Liver (tissue), 9 donors: Measurements from ENCODE around the gene RSU1. TPM values are rescaled to one million over a fixed set of nuclear protein-coding genes. Genes with fewer than 3 reads are reported as not detected.

Experiments
- DNase-seq: peaks from one replicate; pipeline ENCODE4 v3.0.0-alpha.2; 2017; ENCODE audit warnings: low spot score
- H3K27ac ChIP-seq, 2 donors: one replicate each; pipeline ENCODE4 v1.7.0; 2013; ENCODE audit warnings: inconsistent platforms in 2 of 2, low read length in 2 of 2, control low read depth in 1 of 2, low read depth in 1 of 2, mild to moderate bottlenecking in 1 of 2
- H3K27me3 ChIP-seq, 4 donors: one replicate each; pipeline versions ENCODE4 v1.6.1 to v1.7.0; 2013; ENCODE audit warnings: low read length in 3 of 4, inconsistent platforms in 1 of 4, mild to moderate bottlenecking in 1 of 4, moderate library complexity in 1 of 4; ENCODE audit not compliant: control insufficient read depth in 4 of 4, insufficient read depth in 4 of 4
- H3K36me3 ChIP-seq, 4 donors: one replicate each; pipeline versions ENCODE4 v1.6.1 to v1.7.0; 2013; ENCODE audit warnings: low read length in 3 of 4, mild to moderate bottlenecking in 3 of 4, low read depth in 1 of 4, moderate library complexity in 1 of 4; ENCODE audit not compliant: control insufficient read depth in 4 of 4, insufficient read depth in 3 of 4
- H3K4me1 ChIP-seq, 4 donors: one replicate each; pipeline versions ENCODE4 v1.6.1 to v1.7.0; 2013; ENCODE audit warnings: low read length in 3 of 4, mild to moderate bottlenecking in 3 of 4, moderate library complexity in 1 of 4; ENCODE audit not compliant: control insufficient read depth in 4 of 4, insufficient read depth in 4 of 4
- H3K4me3 ChIP-seq, 3 donors: one replicate each; pipeline versions ENCODE4 v1.6.1 to v1.7.0; 2013; ENCODE audit warnings: low read length in 3 of 3, control low read depth in 1 of 3, low read depth in 1 of 3, mild to moderate bottlenecking in 1 of 3
- H3K9ac ChIP-seq, 2 donors: one replicate each; pipeline ENCODE4 v1.7.0; 2013; ENCODE audit warnings: low read length in 2 of 2, mild to moderate bottlenecking in 2 of 2, moderate library complexity in 2 of 2, control low read depth in 1 of 2, low read depth in 1 of 2
- H3K9me3 ChIP-seq, 4 donors: one replicate each; pipeline versions ENCODE4 v1.6.1 to v1.7.0; 2013; ENCODE audit warnings: low read length in 3 of 4; ENCODE audit not compliant: control insufficient read depth in 4 of 4
- EGR1 ChIP-seq, 2 donors: IDR thresholded peaks; 2 replicates each; pipeline ENCODE4 v1.6.1; 2016 to 2018; ENCODE audit warnings: antibody characterized with exemption in 2 of 2, low read depth in 2 of 2
- FOXA1 ChIP-seq: IDR thresholded peaks from 2 replicates; pipeline ENCODE4 v1.6.1; 2016; ENCODE audit warnings: antibody characterized with exemption
- HNF4G ChIP-seq: IDR thresholded peaks from 2 replicates; pipeline ENCODE4 v1.6.1; 2016; ENCODE audit warnings: antibody characterized with exemption
- NR2F2 ChIP-seq: IDR thresholded peaks from 2 replicates; pipeline ENCODE4 v1.6.1; 2016; ENCODE audit warnings: antibody characterized with exemption
- RAD21 ChIP-seq, 2 donors: IDR thresholded peaks; 2 replicates each; pipeline ENCODE4 v1.6.1; 2016; ENCODE audit warnings: antibody characterized with exemption in 2 of 2, mild to moderate bottlenecking in 2 of 2
- RXRA ChIP-seq, 2 donors: IDR thresholded peaks; 2 replicates each; pipeline ENCODE4 v1.6.1; 2017 to 2018; ENCODE audit warnings: antibody characterized with exemption in 2 of 2, mild to moderate bottlenecking in 1 of 2
- TAF1 ChIP-seq: conservative IDR thresholded peaks from 2 replicates; pipeline ENCODE4 v1.6.1; 2016; ENCODE audit warnings: antibody characterized with exemption, mild to moderate bottlenecking
- YY1 ChIP-seq: IDR thresholded peaks from 2 replicates; pipeline ENCODE4 v1.6.1; 2016; ENCODE audit warnings: antibody characterized with exemption, mild to moderate bottlenecking
- WGBS: extraction: QIAGEN DNeasy Blood & Tissue Kit; methylation state at CpG from one replicate; pipeline ENCODE4 v1.1.7; 2013; 5-methylcytosine and 5-hydroxymethylcytosine counted together
- polyA plus RNA-seq, 2 donors: library from polyadenylated mRNA; stranded (reverse) in 1 of 2; unstranded in 1 of 2; fragments of 200-250 nt in 1 of 2; fragments of >200 nt in 1 of 2; fragmentation: Nextera tagmentation in 1 of 2; extraction: Ambion mirVana in 1 of 2; gene quantifications; one replicate each; pipeline versions ENCODE4 v1.2.1 to v1.2.3, GENCODE V29; 2013 to 2015
- total RNA-seq, 2 donors: library from RNA; depleted of rRNA; stranded (reverse); fragments of >200 nt; gene quantifications; one replicate each; pipeline ENCODE4 v1.2.3, GENCODE V29; 2014
- TF ChIP-seq, protein P1 (sequence below): IDR thresholded peaks from 2 replicates; pipeline ENCODE4 v1.6.1; 2016; ENCODE audit warnings: antibody characterized with exemption
- TF ChIP-seq, protein P2 (sequence below): fragments of 150-350 bp; IDR thresholded peaks from 2 replicates; pipeline ENCODE4 v1.5.1; 2017; ENCODE audit warnings: improper control_type of control experiment, low read depth, low read length; ENCODE audit not compliant: missing input control
- TF ChIP-seq, protein P3 (sequence below): IDR thresholded peaks from 2 replicates; pipeline ENCODE4 v1.6.1; 2016; ENCODE audit warnings: antibody characterized with exemption
- TF ChIP-seq, protein P4 (sequence below): IDR thresholded peaks from 2 replicates; pipeline ENCODE4 v1.6.1; 2016; ENCODE audit warnings: antibody characterized with exemption
- donor health status: healthy.
- donor health status: healthy.
- donor health status: healthy.
- donor health status: healthy.
- donor health status: healthy.

RSU1 gene
- total and polyA plus RNA-seq, 4 donors = 19.2 to 38.2 (median 28.0) TPM

DNA sequence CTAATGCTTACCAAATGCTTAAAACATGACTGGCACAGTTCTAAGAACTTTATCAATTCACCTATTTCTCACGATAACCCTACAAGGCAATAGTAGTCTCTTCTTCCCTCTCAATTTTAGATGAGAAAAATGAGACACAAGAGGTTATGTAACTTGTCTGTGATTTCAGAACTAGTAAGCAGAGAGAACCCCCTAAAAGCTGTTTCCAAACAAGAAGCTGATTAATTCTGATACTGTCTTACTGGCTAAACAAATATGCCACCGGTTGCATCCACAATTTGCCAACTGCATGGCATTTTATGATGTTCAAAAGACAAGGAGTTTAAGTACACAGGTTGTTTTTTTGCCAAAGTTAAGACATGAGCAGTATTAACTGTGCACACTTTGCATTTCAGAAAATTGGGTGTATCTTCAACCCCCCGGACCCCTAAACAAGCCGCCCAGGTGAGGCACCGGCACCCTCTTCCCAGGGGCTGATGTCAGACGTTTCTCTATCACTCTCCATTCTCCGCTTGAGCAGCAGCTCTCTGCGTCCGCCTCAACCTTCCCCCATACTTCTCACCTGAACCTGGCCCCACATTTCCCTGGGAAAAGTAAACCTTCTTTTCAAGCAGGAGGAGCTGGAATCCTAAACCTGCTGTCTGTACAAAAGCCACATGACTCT lies 21.7 kb downstream of the RSU1 start:
- H3K27ac ChIP-seq = no peak overlapping the region
- no peaks in the 10 kb centered on the region for H3K36me3 ChIP-seq
- no peaks in the 10 kb centered on the region for H3K27me3 ChIP-seq
- H3K4me3 ChIP-seq = no peak overlapping the region
- no peak for DNase-seq
- H3K9me3 ChIP-seq = no peaks in the 10 kb centered on the region
- no peaks in the 10 kb centered on the region for H3K4me1 ChIP-seq
- TF ChIP-seq YY1 = no peak
- TF ChIP-seq, protein P1, sequence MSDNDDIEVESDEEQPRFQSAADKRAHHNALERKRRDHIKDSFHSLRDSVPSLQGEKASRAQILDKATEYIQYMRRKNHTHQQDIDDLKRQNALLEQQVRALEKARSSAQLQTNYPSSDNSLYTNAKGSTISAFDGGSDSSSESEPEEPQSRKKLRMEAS = no peak
- TF ChIP-seq, protein P2, sequence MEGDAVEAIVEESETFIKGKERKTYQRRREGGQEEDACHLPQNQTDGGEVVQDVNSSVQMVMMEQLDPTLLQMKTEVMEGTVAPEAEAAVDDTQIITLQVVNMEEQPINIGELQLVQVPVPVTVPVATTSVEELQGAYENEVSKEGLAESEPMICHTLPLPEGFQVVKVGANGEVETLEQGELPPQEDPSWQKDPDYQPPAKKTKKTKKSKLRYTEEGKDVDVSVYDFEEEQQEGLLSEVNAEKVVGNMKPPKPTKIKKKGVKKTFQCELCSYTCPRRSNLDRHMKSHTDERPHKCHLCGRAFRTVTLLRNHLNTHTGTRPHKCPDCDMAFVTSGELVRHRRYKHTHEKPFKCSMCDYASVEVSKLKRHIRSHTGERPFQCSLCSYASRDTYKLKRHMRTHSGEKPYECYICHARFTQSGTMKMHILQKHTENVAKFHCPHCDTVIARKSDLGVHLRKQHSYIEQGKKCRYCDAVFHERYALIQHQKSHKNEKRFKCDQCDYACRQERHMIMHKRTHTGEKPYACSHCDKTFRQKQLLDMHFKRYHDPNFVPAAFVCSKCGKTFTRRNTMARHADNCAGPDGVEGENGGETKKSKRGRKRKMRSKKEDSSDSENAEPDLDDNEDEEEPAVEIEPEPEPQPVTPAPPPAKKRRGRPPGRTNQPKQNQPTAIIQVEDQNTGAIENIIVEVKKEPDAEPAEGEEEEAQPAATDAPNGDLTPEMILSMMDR = no peak
- H3K9ac ChIP-seq = no peak overlapping the region
- WGBS = 93% methylated on average over 9 of the region's 9 CpGs

DNA sequence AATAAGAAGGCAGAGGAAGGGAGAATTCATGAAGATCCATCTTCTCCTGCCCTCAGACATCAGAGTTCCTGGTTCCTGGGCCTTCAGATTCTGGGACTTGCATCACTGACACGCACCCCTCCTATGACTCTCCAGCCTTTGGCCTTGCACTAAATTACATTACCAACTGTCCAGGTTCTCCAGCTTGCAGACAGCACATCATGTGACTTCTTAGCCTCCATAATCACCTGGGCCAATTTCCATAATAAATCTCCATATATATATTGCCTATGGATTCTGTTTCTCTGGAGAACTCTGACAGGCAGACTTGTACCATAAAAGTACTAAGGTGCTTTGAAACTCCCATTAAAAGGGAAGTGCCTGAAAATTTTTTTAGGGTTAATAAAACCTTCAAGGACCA lies 23.2 kb downstream of the RSU1 start:
- no peak for DNase-seq
- Histone ChIP-seq H3K4me1 (no peaks in the 10 kb centered on the region), H3K36me3 (no peaks in the 10 kb centered on the region), H3K27me3 (no peaks in the 10 kb centered on the region), H3K27ac (no peak overlapping the region), H3K4me3 (no peak overlapping the region), H3K9ac (no peak overlapping the region), H3K9me3 (no peaks in the 10 kb centered on the region)
- WGBS = 96% methylated on average over 1 of the region's 1 CpG
- TF ChIP-seq, protein P1 = no peak
- TF ChIP-seq RAD21 (IDR thresholded peaks at IDR 0.05) (no peak), NR2F2 (no peak), HNF4G (no peak), RXRA (IDR thresholded peaks at IDR 0.05) (no peak), TAF1 (no peak)
- TF ChIP-seq, protein P3, sequence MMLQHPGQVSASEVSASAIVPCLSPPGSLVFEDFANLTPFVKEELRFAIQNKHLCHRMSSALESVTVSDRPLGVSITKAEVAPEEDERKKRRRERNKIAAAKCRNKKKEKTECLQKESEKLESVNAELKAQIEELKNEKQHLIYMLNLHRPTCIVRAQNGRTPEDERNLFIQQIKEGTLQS = no peak
- TF ChIP-seq, protein P4, sequence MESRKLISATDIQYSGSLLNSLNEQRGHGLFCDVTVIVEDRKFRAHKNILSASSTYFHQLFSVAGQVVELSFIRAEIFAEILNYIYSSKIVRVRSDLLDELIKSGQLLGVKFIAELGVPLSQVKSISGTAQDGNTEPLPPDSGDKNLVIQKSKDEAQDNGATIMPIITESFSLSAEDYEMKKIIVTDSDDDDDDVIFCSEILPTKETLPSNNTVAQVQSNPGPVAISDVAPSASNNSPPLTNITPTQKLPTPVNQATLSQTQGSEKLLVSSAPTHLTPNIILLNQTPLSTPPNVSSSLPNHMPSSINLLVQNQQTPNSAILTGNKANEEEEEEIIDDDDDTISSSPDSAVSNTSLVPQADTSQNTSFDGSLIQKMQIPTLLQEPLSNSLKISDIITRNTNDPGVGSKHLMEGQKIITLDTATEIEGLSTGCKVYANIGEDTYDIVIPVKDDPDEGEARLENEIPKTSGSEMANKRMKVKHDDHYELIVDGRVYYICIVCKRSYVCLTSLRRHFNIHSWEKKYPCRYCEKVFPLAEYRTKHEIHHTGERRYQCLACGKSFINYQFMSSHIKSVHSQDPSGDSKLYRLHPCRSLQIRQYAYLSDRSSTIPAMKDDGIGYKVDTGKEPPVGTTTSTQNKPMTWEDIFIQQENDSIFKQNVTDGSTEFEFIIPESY = no peak

DNA sequence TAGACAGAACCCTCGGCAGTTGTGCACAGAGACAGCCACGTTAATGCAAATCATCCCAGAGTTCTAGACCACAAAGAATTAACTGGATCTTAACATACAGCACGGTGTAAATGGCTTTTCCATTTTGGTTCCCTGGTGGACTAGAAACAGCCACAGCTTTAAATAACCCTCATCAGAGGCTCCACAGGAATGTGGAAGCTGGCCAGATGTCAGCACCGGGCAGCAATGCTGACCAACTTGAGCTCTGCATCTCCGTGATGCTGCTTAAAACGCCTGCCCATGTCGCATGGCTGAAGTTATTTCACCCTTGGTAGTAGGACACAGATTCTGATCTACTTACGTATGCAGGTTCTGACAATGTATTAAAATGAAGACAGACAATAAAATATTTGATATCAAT lies 24.5 kb downstream of the RSU1 start:
- Histone ChIP-seq H3K4me1 (no peaks in the 10 kb centered on the region), H3K36me3 (no peaks in the 10 kb centered on the region), H3K9me3 (no peaks in the 10 kb centered on the region), H3K27ac (no peak overlapping the region), H3K9ac (no peak overlapping the region), H3K4me3 (no peak overlapping the region), H3K27me3 (no peaks in the 10 kb centered on the region)
- no peak for DNase-seq
- WGBS = 89% methylated on average over 8 of the region's 8 CpGs
- TF ChIP-seq RXRA (IDR thresholded peaks at IDR 0.05) (no peak), EGR1 (IDR thresholded peaks at IDR 0.05; ENCODE audit: low read depth in 2 of 2) (no peak), FOXA1 (no peak)
